Neural progenitor cell (in vitro differentiated cells): ENCODE results near the gene SCAI. TPM values are rescaled to one million over a fixed set of nuclear protein-coding genes. Genes with fewer than 3 reads are reported as not detected.

Experiments
- DNase-seq: peaks from one replicate; pipeline ENCODE4 v3.0.0-alpha.2; 2016; ENCODE audit warnings: low spot score
- H2AFZ ChIP-seq: fragments of 200-600 bp; sonication (generic); replicated peaks from 2 replicates; pipeline ENCODE4 v1.6.1; 2016; ENCODE audit warnings: antibody characterized with exemption
- H3F3A ChIP-seq: fragments of 200-600 bp; sonication (generic); 2 replicates; pipeline ENCODE4 v1.6.1; 2016; ENCODE audit warnings: antibody characterized with exemption, low read depth
- H3K27ac ChIP-seq: fragments of 200-600 bp; sonication (generic); 2 replicates; pipeline ENCODE4 v1.5.1; 2016; ENCODE audit warnings: mild to moderate bottlenecking
- H3K27me3 ChIP-seq: fragments of 200-600 bp; sonication (generic); 2 replicates; pipeline ENCODE4 v1.6.1; 2016; ENCODE audit warnings: mild to moderate bottlenecking, moderate library complexity
- H3K36me3 ChIP-seq: fragments of 200-600 bp; sonication (generic); 2 replicates; pipeline ENCODE4 v1.5.1; 2016
- H3K4me1 ChIP-seq: fragments of 200-600 bp; sonication (generic); 2 replicates; pipeline ENCODE4 v1.6.1; 2016; ENCODE audit warnings: mixed run types
- H3K4me2 ChIP-seq: fragments of 200-600 bp; sonication (generic); 2 replicates; pipeline ENCODE4 v1.6.1; 2016
- H3K4me3 ChIP-seq: fragments of 200-600 bp; sonication (generic); 2 replicates; pipeline ENCODE4 v1.5.1; 2016
- H3K79me2 ChIP-seq: fragments of 200-600 bp; sonication (generic); 2 replicates; pipeline ENCODE4 v1.6.1; 2016; ENCODE audit warnings: low read depth
- H3K9ac ChIP-seq: fragments of 200-600 bp; sonication (generic); 2 replicates; pipeline ENCODE4 v1.6.1; 2016
- H3K9me3 ChIP-seq: fragments of 200-600 bp; sonication (generic); 2 replicates; pipeline ENCODE4 v1.5.1; 2016; ENCODE audit warnings: low read depth
- H4K20me1 ChIP-seq: fragments of 200-600 bp; sonication (generic); 2 replicates; pipeline ENCODE4 v1.6.1; 2016; ENCODE audit warnings: low read depth
- H3K27ac Mint-ChIP-seq: 3 replicates; pipeline ENCODE4 v1.8.0; 2021; ENCODE audit warnings: mixed read lengths
- H3K27me3 Mint-ChIP-seq: 2 replicates; pipeline ENCODE4 v1.8.0; 2022; ENCODE audit warnings: low read depth, mild to moderate bottlenecking, inconsistent platforms, moderate library complexity, mixed read lengths; ENCODE audit not compliant: insufficient read depth
- H3K36me3 Mint-ChIP-seq: 3 replicates; pipeline ENCODE4 v1.8.0; 2021; ENCODE audit warnings: mixed read lengths
- H3K4me1 Mint-ChIP-seq: 3 replicates; pipeline ENCODE4 v1.8.0; 2021; ENCODE audit warnings: mixed read lengths
- H3K4me3 Mint-ChIP-seq: 3 replicates; pipeline ENCODE4 v1.8.0; 2021; ENCODE audit warnings: mild to moderate bottlenecking, moderate library complexity, mixed read lengths
- H3K9me3 Mint-ChIP-seq: 3 replicates; pipeline ENCODE4 v1.8.0; 2020; ENCODE audit warnings: mixed read lengths
- CTCF ChIP-seq: fragments of 200-600 bp; sonication (generic); IDR thresholded peaks from 2 replicates; pipeline ENCODE4 v1.5.1; 2017; ENCODE audit warnings: antibody characterized with exemption, mild to moderate bottlenecking
- EZH2 ChIP-seq: fragments of 200-600 bp; sonication (generic); IDR thresholded peaks from 2 replicates; pipeline ENCODE4 v1.6.1; 2017; ENCODE audit warnings: antibody characterized with exemption, mild to moderate bottlenecking, moderate library complexity
- EZH2phosphoT487 ChIP-seq: fragments of 200-600 bp; sonication (generic); IDR thresholded peaks from 2 replicates; pipeline ENCODE4 v1.6.1; 2017; ENCODE audit warnings: antibody characterized with exemption
- total RNA-seq: library from RNA; depleted of rRNA; stranded (reverse); fragments of >200 nt; gene quantifications from 2 replicates; pipeline ENCODE4 v1.2.3, GENCODE V29; 2015; ENCODE audit warnings: low replicate concordance

The SCAI gene
- total RNA-seq, 1 donor from 2014 or later, result 30.2 TPM

- H3K9me3 Mint-ChIP-seq, result no peaks in the 10 kb centered on the region
- no peak overlapping the region for H3K4me3 Mint-ChIP-seq
- H3K9me3 ChIP-seq, result no peaks in the 10 kb centered on the region
- TF ChIP-seq EZH2phosphoT487 (no peak), CTCF (no peak), EZH2 (no peak)
- no peak overlapping the region for H3K27ac Mint-ChIP-seq
- H3F3A ChIP-seq, result no peaks in the 10 kb centered on the region
- H3K4me3 ChIP-seq, result no peak overlapping the region
- no peak overlapping the region for H3K27ac ChIP-seq
- no peaks in the 10 kb centered on the region for H3K4me1 Mint-ChIP-seq
- peaks cover 5% of the 10 kb centered on the region for H3K36me3 Mint-ChIP-seq
- H4K20me1 ChIP-seq, result no peaks in the 10 kb centered on the region
- no peaks in the 10 kb centered on the region for H3K27me3 ChIP-seq
- H3K4me1 ChIP-seq, result no peaks in the 10 kb centered on the region
- H2AFZ ChIP-seq, result no peak overlapping the region
- no peaks in the 10 kb centered on the region for H3K79me2 ChIP-seq
- no peak overlapping the region for H3K4me2 ChIP-seq
- no peaks in the 10 kb centered on the region for H3K27me3 Mint-ChIP-seq
- H3K9ac ChIP-seq, result no peak overlapping the region
- no peak for DNase-seq
- no peaks in the 10 kb centered on the region for H3K36me3 ChIP-seq
These were observed 235.2 kb downstream of the SCAI start for GRCh38 chr9:124908098-124908497.

- H2AFZ ChIP-seq, result no peak overlapping the region
- no peak overlapping the region for H3K4me3 ChIP-seq
- peaks cover 9% of the 10 kb centered on the region for H3K36me3 Mint-ChIP-seq
- no peaks in the 10 kb centered on the region for H3K9me3 Mint-ChIP-seq
- H3K36me3 ChIP-seq, result no peaks in the 10 kb centered on the region
- H3K27ac ChIP-seq, result no peak overlapping the region
- H3K9me3 ChIP-seq, result no peaks in the 10 kb centered on the region
- no peaks in the 10 kb centered on the region for H3K27me3 ChIP-seq
- no peak overlapping the region for H3K4me2 ChIP-seq
- H3K4me3 Mint-ChIP-seq, result no peak overlapping the region
- no peak for TF ChIP-seq CTCF
- TF ChIP-seq EZH2phosphoT487, result no peak
- no peak for TF ChIP-seq EZH2
- H3K27ac Mint-ChIP-seq, result no peak overlapping the region
- no peaks in the 10 kb centered on the region for H4K20me1 ChIP-seq
- no peaks in the 10 kb centered on the region for H3K79me2 ChIP-seq
- no peak overlapping the region for H3K9ac ChIP-seq
- H3K4me1 ChIP-seq, result no peaks in the 10 kb centered on the region
- H3K4me1 Mint-ChIP-seq, result no peaks in the 10 kb centered on the region
- H3K27me3 Mint-ChIP-seq, result no peaks in the 10 kb centered on the region
- DNase-seq, result no peak
- no peaks in the 10 kb centered on the region for H3F3A ChIP-seq
These were observed 236.4 kb downstream of the SCAI start for GRCh38 chr9:124906966-124907365.

GRCh38 chr9:124899845-124900244 is 243.5 kb downstream of the SCAI start:
- H3K27ac ChIP-seq, result no peak overlapping the region
- TF ChIP-seq EZH2phosphoT487 (no peak), CTCF (no peak), EZH2 (no peak)
- no peak overlapping the region for H3K27ac Mint-ChIP-seq

More at GRCh38 chr9:124899845-124900244, 243.5 kb downstream of the SCAI start:
- H3K4me3 Mint-ChIP-seq, result no peak overlapping the region
- no peaks in the 10 kb centered on the region for H3K36me3 ChIP-seq
- H3K36me3 Mint-ChIP-seq, result peaks cover 24% of the 10 kb centered on the region
- no peaks in the 10 kb centered on the region for H3K9me3 ChIP-seq
- H3K9ac ChIP-seq, result no peak overlapping the region
- no peaks in the 10 kb centered on the region for H4K20me1 ChIP-seq
- no peaks in the 10 kb centered on the region for H3K27me3 ChIP-seq
- H3K4me1 ChIP-seq, result no peaks in the 10 kb centered on the region
- no peak overlapping the region for H3K4me2 ChIP-seq
- no peaks in the 10 kb centered on the region for H3F3A ChIP-seq
- H3K27me3 Mint-ChIP-seq, result peaks cover 4% of the 10 kb centered on the region
- no peak for DNase-seq
- no peaks in the 10 kb centered on the region for H3K4me1 Mint-ChIP-seq
- no peak overlapping the region for H3K4me3 ChIP-seq
- no peak overlapping the region for H2AFZ ChIP-seq
- H3K79me2 ChIP-seq, result no peaks in the 10 kb centered on the region
- H3K9me3 Mint-ChIP-seq, result no peaks in the 10 kb centered on the region
